NCI-H345 (cell line): ENCODE data around the gene TTC1.

Source experiments
- DNase-seq: peaks from one replicate; lab custom pipeline; 2025; lab: John Stamatoyannopoulos, UW

TTC1 gene

DNA sequence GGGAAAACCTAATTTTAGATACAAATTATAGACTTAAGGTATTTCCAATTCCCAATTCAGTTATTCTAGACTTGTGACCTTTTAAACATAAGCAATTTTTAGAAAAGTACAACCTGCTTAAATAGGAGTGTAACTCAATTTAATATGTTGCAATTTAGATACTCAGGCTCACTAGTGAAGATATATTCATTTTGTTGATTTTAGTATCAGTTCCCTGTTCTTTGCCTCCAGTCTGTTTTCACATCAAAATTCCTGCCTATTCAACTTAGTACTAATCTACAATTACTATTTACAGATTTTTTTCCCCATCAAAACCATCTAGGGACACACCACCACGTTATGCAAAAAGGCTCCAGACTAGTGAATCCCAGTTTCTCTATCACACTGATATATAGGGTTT lies 79.9 kb downstream of the TTC1 start:
- DNase-seq: no peak

DNA sequence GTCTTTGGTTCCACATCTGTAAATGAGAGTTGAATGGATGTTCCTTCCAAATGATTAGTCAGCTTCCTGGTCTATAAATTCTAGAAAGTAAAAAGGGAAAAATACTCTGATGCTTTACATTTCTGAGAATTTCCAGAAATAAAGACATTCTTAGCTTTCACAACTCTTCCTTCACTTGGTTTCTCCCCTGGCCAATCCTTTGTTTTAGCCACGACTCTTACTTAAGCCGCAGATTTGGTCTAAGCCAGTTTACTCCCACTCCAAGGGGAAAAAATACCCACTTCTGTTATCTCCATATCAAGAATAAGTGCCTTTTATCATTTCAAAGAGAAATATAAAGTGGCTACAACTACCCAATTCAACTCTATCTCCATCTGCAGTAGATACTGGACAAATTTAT lies 80.6 kb downstream of the TTC1 start:
- DNase-seq: no peak

DNA sequence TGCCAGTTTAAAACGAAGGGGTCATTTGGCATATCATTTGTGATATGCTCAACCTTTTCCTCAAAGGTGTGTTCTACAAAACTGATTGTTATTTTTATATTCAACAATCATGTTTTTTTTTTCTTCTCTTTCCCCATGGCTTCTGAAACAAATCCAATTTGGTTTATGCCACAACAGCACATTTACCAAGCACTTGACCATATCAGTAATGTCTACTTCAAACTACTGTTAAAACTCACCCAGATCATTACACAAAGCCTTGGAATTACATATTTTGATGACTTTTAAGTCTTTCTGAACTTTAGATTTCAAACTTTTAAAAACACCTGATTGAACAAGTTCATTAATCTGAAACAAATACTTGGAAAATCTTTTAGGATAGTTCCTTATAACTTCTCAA lies 81.1 kb downstream of the TTC1 start:
- no peak for DNase-seq

DNA sequence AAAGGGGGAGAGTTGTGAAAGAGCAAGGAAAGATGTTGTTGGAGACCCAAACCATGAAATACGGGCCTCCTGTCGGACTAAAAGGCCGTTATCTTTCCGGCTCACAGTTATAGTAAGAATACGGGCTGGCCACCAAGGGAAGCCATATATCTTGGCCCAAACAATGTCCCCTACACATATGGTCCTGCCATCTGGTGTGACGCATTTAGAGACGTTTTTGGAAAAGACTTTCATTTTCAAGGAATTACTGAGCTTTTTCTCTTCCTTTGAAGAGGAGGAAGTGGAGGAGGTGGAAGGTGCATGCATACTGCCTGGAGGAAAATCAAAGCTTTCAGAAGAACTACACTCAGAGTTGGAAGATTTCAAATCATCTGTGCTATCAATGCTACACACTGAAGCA lies 83.6 kb downstream of the TTC1 start:
- DNase-seq: no peak

DNA sequence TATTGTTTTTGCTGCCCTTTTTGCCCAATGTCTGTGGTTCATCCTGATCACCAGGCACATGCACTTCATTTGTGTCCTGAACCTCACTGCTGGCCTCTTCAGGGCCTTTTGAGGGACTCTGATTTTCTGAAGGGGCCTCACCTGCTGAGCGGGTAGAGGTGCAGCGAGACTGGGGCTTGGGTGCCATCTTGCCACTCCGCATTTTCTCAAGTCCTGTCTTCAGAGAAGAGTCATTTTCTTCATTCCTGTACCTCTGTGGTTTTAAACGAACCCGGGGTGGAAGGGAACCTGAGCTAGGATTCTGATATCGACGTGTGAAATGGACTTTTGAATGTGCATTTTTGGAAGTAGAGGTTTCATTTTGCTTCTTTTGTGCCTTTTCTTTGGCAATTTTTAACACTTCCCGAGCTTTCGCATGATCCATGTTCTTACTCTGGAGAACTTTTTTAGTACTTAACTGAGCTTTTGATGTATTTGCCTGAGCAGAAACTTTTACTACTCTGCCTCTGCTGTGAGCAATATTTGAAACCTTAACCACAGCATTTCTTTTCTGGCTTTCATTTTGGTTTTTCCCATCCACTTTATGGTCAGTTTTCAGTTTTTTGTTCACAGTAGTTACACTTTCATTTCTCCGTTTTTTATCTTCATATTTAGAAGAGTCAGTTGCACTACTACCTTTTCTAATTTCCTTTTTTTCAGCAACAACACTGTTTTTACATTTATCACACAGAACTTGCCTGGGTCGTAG lies 84.2 kb downstream of the TTC1 start:
- DNase-seq: no peak

DNA sequence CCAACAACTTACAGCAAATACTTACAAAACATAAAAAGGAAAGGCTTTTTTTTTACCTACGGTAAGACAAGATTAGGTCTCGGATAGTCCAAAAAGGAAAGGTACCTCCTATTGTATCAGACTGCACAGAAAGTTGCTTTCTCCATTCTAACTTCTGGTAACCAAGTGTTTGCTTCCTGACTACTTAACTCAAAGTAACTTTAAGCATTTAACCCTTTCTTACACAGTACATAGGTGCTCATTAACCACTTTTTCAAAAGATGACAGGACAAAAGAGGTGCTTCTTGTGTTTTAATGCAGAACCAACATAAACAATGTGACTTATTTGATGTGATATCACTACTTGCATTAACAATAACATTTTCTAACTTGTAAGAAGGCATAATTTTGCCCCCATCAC lies 87.2 kb downstream of the TTC1 start:
- DNase-seq: no peak

DNA sequence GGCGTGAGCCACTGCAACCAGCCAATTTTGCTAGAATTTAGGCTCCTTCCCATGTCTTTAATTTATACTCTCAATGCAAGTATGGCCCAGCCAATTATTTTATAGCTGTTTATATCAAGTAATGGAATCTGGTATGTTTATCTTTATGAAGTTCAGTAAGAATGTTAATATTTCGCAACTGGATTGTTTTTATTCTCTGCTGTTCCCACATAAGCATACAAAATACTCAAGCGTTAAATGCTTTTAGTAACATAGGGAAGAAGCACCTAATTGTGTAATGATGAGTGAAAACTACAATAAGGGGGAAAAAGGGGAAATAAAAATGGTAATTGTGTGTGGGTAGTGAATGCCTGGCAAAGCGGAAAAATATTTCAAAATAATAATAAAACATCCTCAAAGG lies 89.1 kb downstream of the TTC1 start:
- DNase-seq: no peak

DNA sequence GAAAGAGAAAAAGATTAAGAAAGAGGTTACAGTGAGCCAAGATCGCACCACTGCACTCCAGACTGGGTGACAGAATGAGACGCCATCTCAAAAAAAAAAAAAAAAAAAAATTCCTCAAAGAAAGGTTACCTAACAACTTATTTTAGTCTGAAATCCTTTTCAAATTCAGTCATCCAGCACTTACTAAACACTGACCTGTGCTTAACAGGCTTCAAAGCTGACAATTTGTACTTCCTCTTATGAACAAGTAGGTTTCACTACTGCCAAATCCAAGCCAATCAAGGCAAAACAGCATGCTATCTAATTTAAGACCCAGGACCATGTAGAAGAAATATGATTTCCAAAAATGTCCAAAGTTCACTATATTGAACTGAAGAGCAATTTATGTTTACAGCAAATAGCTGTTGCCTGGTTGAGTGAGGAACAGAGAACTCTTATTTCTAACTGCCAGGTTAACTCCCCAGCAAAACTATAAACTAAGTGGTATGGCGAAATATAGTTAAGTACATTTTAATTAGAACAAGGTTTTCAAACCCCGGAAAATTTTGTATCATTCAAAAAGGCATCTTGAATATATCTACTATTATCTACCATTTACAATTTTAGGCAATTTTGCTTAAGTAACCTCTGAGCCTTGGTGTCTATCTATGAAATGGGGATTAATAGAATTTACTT lies 96.9 kb downstream of the TTC1 start:
- DNase-seq: peak; percentile 1

DNA sequence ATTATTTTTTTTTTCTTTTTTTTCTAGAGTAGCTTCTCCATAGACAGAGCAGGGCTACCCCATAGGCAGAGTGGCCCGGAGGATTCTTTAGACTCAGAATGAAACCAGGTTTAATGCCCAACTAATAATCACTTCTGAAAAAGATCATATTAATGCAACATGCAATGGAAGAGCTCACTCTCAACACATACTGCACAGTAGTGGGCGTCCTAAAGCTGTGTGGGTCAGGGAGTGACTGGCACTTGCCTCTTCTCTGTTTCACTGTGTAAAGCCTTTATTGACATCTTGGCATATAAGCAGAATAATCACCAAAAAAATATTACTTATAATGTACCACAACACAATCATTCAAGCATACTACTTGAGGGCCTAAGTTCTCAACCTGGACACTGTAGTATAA lies 99.2 kb downstream of the TTC1 start:
- DNase-seq: no peak
